H1 (cell line): ENCODE results near the gene SHQ1. TPM values are rescaled to one million over a fixed set of nuclear protein-coding genes. Genes with fewer than 3 reads are reported as not detected.

Experiments
- CBX8 ChIP-seq: fragments of 300-800, 300-1000 bp; sonication (generic); IDR thresholded peaks from 2 replicates; pipeline ENCODE4 v1.7.1; 2016; ENCODE audit warnings: low read depth, low read length, borderline replicate concordance
- SAP30 ChIP-seq: fragments of 300-600 bp; sonication (generic); IDR thresholded peaks from 2 replicates; pipeline ENCODE4 v1.7.1; 2012; ENCODE audit warnings: low read length, moderate library complexity, mild to moderate bottlenecking, inconsistent platforms; ENCODE audit not compliant: insufficient read depth, insufficient replicate concordance
- SP1 ChIP-seq: IDR thresholded peaks from 2 replicates; pipeline ENCODE4 v1.6.1; 2011; ENCODE audit warnings: low read depth, low read length
- polyA plus RNA-seq, 7 experiments: library from polyadenylated mRNA; depleted of rRNA in 3 of 7; stranded (reverse) in 5 of 7; unstranded in 2 of 7; fragments of >200 nt in 5 of 7; fragments of 200-250 nt in 2 of 7; gene quantifications; 1 replicate in 5 of 7; 2 replicates in 1 of 7; 4 replicates in 1 of 7; pipeline versions ENCODE4 v1.2.1 to v1.2.3, GENCODE V29; 2011 to 2013; ENCODE audit warnings: missing spikeins in 2 of 7, mixed read lengths in 2 of 7
- total RNA-seq: library from RNA; stranded (reverse); fragmentation: NEBNext Ultra II Directional; extraction: Animal tissue kit (Norgen Biotek cat#: 25700); gene quantifications from 2 replicates; pipeline ENCODE4 v1.2.1, GENCODE V29; 2021
- TF ChIP-seq, protein P1 (sequence below), 3 experiments: IDR thresholded peaks; 1 replicate in 2 of 3; 2 replicates in 1 of 3; pipeline versions ENCODE4 v1.5.1 to v1.6.1; 2011; ENCODE audit warnings: low read length in 3 of 3, mild to moderate bottlenecking in 3 of 3, inconsistent platforms in 2 of 3, low read depth in 1 of 3, moderate library complexity in 1 of 3; ENCODE audit not compliant: insufficient read depth in 1 of 3; ENCODE audit errors: control extremely low read depth in 1 of 3

Gene SHQ1
- total and polyA plus RNA-seq, 2 of the 8 experiments (the other 6 are each of a cell fraction or from before 2014, with no cell fraction given): 10.7 to 34.4 TPM

- no peak for TF ChIP-seq CBX8
- TF ChIP-seq, protein P1, sequence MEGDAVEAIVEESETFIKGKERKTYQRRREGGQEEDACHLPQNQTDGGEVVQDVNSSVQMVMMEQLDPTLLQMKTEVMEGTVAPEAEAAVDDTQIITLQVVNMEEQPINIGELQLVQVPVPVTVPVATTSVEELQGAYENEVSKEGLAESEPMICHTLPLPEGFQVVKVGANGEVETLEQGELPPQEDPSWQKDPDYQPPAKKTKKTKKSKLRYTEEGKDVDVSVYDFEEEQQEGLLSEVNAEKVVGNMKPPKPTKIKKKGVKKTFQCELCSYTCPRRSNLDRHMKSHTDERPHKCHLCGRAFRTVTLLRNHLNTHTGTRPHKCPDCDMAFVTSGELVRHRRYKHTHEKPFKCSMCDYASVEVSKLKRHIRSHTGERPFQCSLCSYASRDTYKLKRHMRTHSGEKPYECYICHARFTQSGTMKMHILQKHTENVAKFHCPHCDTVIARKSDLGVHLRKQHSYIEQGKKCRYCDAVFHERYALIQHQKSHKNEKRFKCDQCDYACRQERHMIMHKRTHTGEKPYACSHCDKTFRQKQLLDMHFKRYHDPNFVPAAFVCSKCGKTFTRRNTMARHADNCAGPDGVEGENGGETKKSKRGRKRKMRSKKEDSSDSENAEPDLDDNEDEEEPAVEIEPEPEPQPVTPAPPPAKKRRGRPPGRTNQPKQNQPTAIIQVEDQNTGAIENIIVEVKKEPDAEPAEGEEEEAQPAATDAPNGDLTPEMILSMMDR (IDR thresholded peaks at IDR 0.05; ENCODE audit: control extremely low read depth in 1 of 3, insufficient read depth in 1 of 3, low read depth in 1 of 3, low read length in 3 of 3): no peak
- no peak for TF ChIP-seq SP1
- TF ChIP-seq SAP30: no peak
- TF ChIP-seq, all 59 proteins: peak for 0
These were observed 2.1 kb downstream of the SHQ1 start (continued) for GRCh38 chr3:72846166-72846565.
